Measurements from ENCODE around the gene C9.

GRCh38 chr5:39302472-39302871 is 61.8 kb downstream of the C9 start:
- TF ChIP-seq CTCF (IDR thresholded peaks at IDR 0.05) = no peak
- no peak for TF ChIP-seq POLR2AphosphoS5 (IDR thresholded peaks at IDR 0.05)
- no peak for TF ChIP-seq POLR2A (IDR thresholded peaks at IDR 0.05)
